HG03442 (cell line): ENCODE results near the gene PKD2L1.
A peak's percentile ranks its signal among the peaks of the same experiment; 100 is the strongest.

Experiments
- ATAC-seq: cut with Tn5 transposase; IDR thresholded peaks from one replicate; pipeline ENCODE4 v1.9.1; 2021; ENCODE audit warnings: mild to moderate bottlenecking, moderate library complexity; ENCODE audit not compliant: unreplicated experiment

PKD2L1 gene

GRCh38 chr10:100356067-100357017 is 26.3 kb upstream of the PKD2L1 start:
- no peak for ATAC-seq

GRCh38 chr10:100355086-100355485 is 25.1 kb upstream of the PKD2L1 start:
- no peak for ATAC-seq

GRCh38 chr10:100353770-100354485 is 23.9 kb upstream of the PKD2L1 start:
- no peak for ATAC-seq

GRCh38 chr10:100350914-100351485 is 21.0 kb upstream of the PKD2L1 start:
- ATAC-seq = no peak

GRCh38 chr10:100349672-100350071 is 19.6 kb upstream of the PKD2L1 start:
- no peak for ATAC-seq

GRCh38 chr10:100349087-100349486 is 19.1 kb upstream of the PKD2L1 start:
- ATAC-seq = no peak

- no peak for ATAC-seq
Observed at GRCh38 chr10:100348389-100348927, 18.4 kb upstream of the PKD2L1 start.

- ATAC-seq = no peak
Observed at GRCh38 chr10:100347568-100348195, 17.7 kb upstream of the PKD2L1 start.

- ATAC-seq = peak; percentile 88
Observed at GRCh38 chr10:100346765-100347567, 16.9 kb upstream of the PKD2L1 start, which contains the start of gene SCD. Gene SCD (plus strand): TSS chr10:100347233. CDS start chr10:100347505, 272 bp downstream.

GRCh38 chr10:100346351-100346764 is 16.3 kb upstream of the PKD2L1 start:
- peak; percentile 50 for ATAC-seq

- no peak for ATAC-seq
Observed at GRCh38 chr10:100345570-100346330, 15.7 kb upstream of the PKD2L1 start.

- ATAC-seq = no peak
Observed at GRCh38 chr10:100344241-100344788, 14.3 kb upstream of the PKD2L1 start.

- no peak for ATAC-seq
Observed at GRCh38 chr10:100342627-100342972, 12.6 kb upstream of the PKD2L1 start.

- no peak for ATAC-seq
Observed at GRCh38 chr10:100341953-100342626, 12.1 kb upstream of the PKD2L1 start.

- ATAC-seq = no peak
Observed at GRCh38 chr10:100340948-100341847, 11.2 kb upstream of the PKD2L1 start.

GRCh38 chr10:100339236-100339635 is 9.2 kb upstream of the PKD2L1 start:
- no peak for ATAC-seq

GRCh38 chr10:100338434-100339036 is 8.5 kb upstream of the PKD2L1 start:
- peak; percentile 42 for ATAC-seq
